Upper lobe of left lung (tissue), 4 donors: ENCODE results near the gene IFT22.

Experiments used
- CTCF ChIP-seq, 6 experiments: fragments of 450-650 bp in 4 of 6; fragments of 200-600 bp in 2 of 6; sonication (generic) in 2 of 6; IDR thresholded peaks; one replicate each; pipeline ENCODE4 v1.5.1; 2016 to 2019; ENCODE audit warnings: antibody characterized with exemption in 6 of 6
- EP300 ChIP-seq, 4 donors: sonication (generic); formaldehyde crosslinking; IDR thresholded peaks; one replicate each; pipeline ENCODE4 v1.5.1; 2017; ENCODE audit warnings: antibody characterized with exemption in 4 of 4, control low read depth in 2 of 4

- TF ChIP-seq EP300 (IDR thresholded peaks at IDR 0.05): no peak
- no peak for TF ChIP-seq CTCF (IDR thresholded peaks at IDR 0.05)
Observed at GRCh38 chr7:101287032-101287431, 34.6 kb downstream of the IFT22 start.
